Subcutaneous abdominal adipose tissue (tissue), 5 donors: ENCODE data around the gene STK35.

Experiments used
- H3K27ac ChIP-seq: one replicate; pipeline ENCODE4 v1.7.0; 2013; ENCODE audit warnings: low read depth, mild to moderate bottlenecking, inconsistent platforms, low read length, moderate library complexity
- H3K27me3 ChIP-seq, 5 donors: one replicate each; pipeline ENCODE4 v1.7.0; 2013; ENCODE audit warnings: low read length in 5 of 5, inconsistent platforms in 1 of 5; ENCODE audit not compliant: control insufficient read depth in 5 of 5, insufficient read depth in 4 of 5
- H3K36me3 ChIP-seq, 5 donors: one replicate each; pipeline ENCODE4 v1.7.0; 2013; ENCODE audit warnings: low read length in 5 of 5; ENCODE audit not compliant: control insufficient read depth in 5 of 5, insufficient read depth in 5 of 5
- H3K4me1 ChIP-seq, 5 donors: one replicate each; pipeline ENCODE4 v1.7.0; 2013; ENCODE audit warnings: low read length in 5 of 5, mild to moderate bottlenecking in 3 of 5, moderate library complexity in 1 of 5; ENCODE audit not compliant: control insufficient read depth in 5 of 5, insufficient read depth in 5 of 5
- H3K4me3 ChIP-seq, 5 donors: one replicate each; pipeline ENCODE4 v1.7.0; 2013; ENCODE audit warnings: low read length in 5 of 5, low read depth in 1 of 5
- H3K9ac ChIP-seq, 5 donors: one replicate each; pipeline ENCODE4 v1.7.0; 2013; ENCODE audit warnings: low read length in 5 of 5, mild to moderate bottlenecking in 4 of 5, moderate library complexity in 3 of 5
- H3K9me3 ChIP-seq, 5 donors: one replicate each; pipeline ENCODE4 v1.7.0; 2013; ENCODE audit warnings: low read length in 5 of 5; ENCODE audit not compliant: control insufficient read depth in 5 of 5
- donor health status: healthy.
- donor health status: healthy.
- donor health status: healthy.
- donor health status: healthy.
- donor health status: healthy.

The STK35 gene

GRCh38 chr20:2132461-2132901 is 30.9 kb downstream of the STK35 start:
- Histone ChIP-seq H3K36me3 (peaks cover 0 to 11% (median 6%) of the 10 kb centered on the region in 5 donors), H3K9me3 (no peaks in the 10 kb centered on the region), H3K9ac (peak overlapping the region in 1 of 5 donors; percentile 38), H3K4me3 (peak overlapping the region in 1 of 5 donors; percentile 9), H3K27ac (peak overlapping the region; percentile 58), H3K4me1 (peaks cover 5 to 58% (median 44%) of the 10 kb centered on the region in 5 donors), H3K27me3 (no peaks in the 10 kb centered on the region)

GRCh38 chr20:2133318-2134183 is 31.9 kb downstream of the STK35 start:
- peaks cover 2 to 59% (median 45%) of the 10 kb centered on the region in 5 donors for H3K4me1 ChIP-seq
- no peaks in the 10 kb centered on the region for H3K27me3 ChIP-seq
- no peak overlapping the region for H3K4me3 ChIP-seq
- peak overlapping the region; percentile 58 for H3K27ac ChIP-seq
- no peaks in the 10 kb centered on the region for H3K9me3 ChIP-seq
- H3K9ac ChIP-seq: peak overlapping the region in 1 of 5 donors; percentile 38
- H3K36me3 ChIP-seq: peaks cover 0 to 7% (median 0%) of the 10 kb centered on the region in 5 donors

GRCh38 chr20:2135013-2135412 is 33.4 kb downstream of the STK35 start:
- Histone ChIP-seq H3K27ac (peak overlapping the region; percentile 58), H3K27me3 (no peaks in the 10 kb centered on the region), H3K4me3 (no peak overlapping the region), H3K4me1 (peaks cover 6 to 70% (median 59%) of the 10 kb centered on the region in 5 donors), H3K36me3 (peaks cover 0 to 4% (median 0%) of the 10 kb centered on the region in 5 donors), H3K9me3 (no peaks in the 10 kb centered on the region), H3K9ac (peak overlapping the region in 1 of 5 donors; percentile 6)

- Histone ChIP-seq H3K9ac (no peak overlapping the region), H3K27me3 (no peaks in the 10 kb centered on the region), H3K36me3 (peaks cover 0 to 4% (median 0%) of the 10 kb centered on the region in 5 donors), H3K9me3 (no peaks in the 10 kb centered on the region), H3K4me3 (no peak overlapping the region), H3K4me1 (peaks cover 17 to 75% (median 65%) of the 10 kb centered on the region in 5 donors), H3K27ac (no peak overlapping the region)
These were observed 34.6 kb downstream of the STK35 start for GRCh38 chr20:2136275-2136674.

- peaks cover 0 to 4% (median 0%) of the 10 kb centered on the region in 5 donors for H3K36me3 ChIP-seq
- H3K4me3 ChIP-seq: no peak overlapping the region
- no peak overlapping the region for H3K27ac ChIP-seq
- peaks cover 17 to 74% (median 62%) of the 10 kb centered on the region in 5 donors for H3K4me1 ChIP-seq
- no peaks in the 10 kb centered on the region for H3K27me3 ChIP-seq
- H3K9me3 ChIP-seq: no peaks in the 10 kb centered on the region
- no peak overlapping the region for H3K9ac ChIP-seq
These were observed 36.0 kb downstream of the STK35 start for GRCh38 chr20:2137552-2138201.

GRCh38 chr20:2138396-2138795 is 36.8 kb downstream of the STK35 start:
- H3K4me3 ChIP-seq: no peak overlapping the region
- H3K4me1 ChIP-seq: peaks cover 17 to 67% (median 54%) of the 10 kb centered on the region in 5 donors
- peaks cover 0 to 4% (median 2%) of the 10 kb centered on the region in 5 donors for H3K36me3 ChIP-seq
- H3K27ac ChIP-seq: peak overlapping the region; percentile 25
- no peaks in the 10 kb centered on the region for H3K9me3 ChIP-seq
- no peak overlapping the region for H3K9ac ChIP-seq
- H3K27me3 ChIP-seq: no peaks in the 10 kb centered on the region

- Histone ChIP-seq H3K9me3 (no peaks in the 10 kb centered on the region), H3K36me3 (peaks cover 0 to 7% (median 5%) of the 10 kb centered on the region in 5 donors), H3K4me1 (peaks cover 14 to 59% (median 49%) of the 10 kb centered on the region in 5 donors), H3K4me3 (no peak overlapping the region), H3K9ac (peak overlapping the region in 2 of 5 donors; percentile 27 to 38), H3K27ac (peak overlapping the region; percentile 87), H3K27me3 (no peaks in the 10 kb centered on the region)
These were observed 37.6 kb downstream of the STK35 start for GRCh38 chr20:2139250-2139649.

- peak overlapping the region; percentile 87 for H3K27ac ChIP-seq
- no peaks in the 10 kb centered on the region for H3K9me3 ChIP-seq
- H3K9ac ChIP-seq: peak overlapping the region in 4 of 5 donors; percentile 5 to 66 (median 46)
- no peaks in the 10 kb centered on the region for H3K27me3 ChIP-seq
- H3K4me3 ChIP-seq: no peak overlapping the region
- H3K4me1 ChIP-seq: peaks cover 14 to 54% (median 44%) of the 10 kb centered on the region in 5 donors
- peaks cover 0 to 12% (median 10%) of the 10 kb centered on the region in 5 donors for H3K36me3 ChIP-seq
These were observed 38.1 kb downstream of the STK35 start for GRCh38 chr20:2139736-2140135.

- peak overlapping the region; percentile 87 for H3K27ac ChIP-seq
- no peaks in the 10 kb centered on the region for H3K9me3 ChIP-seq
- H3K4me1 ChIP-seq: peaks cover 14 to 46% (median 36%) of the 10 kb centered on the region in 5 donors
- H3K9ac ChIP-seq: peak overlapping the region; percentile 5 to 66 (median 40)
- H3K4me3 ChIP-seq: no peak overlapping the region
- no peaks in the 10 kb centered on the region for H3K27me3 ChIP-seq
- peaks cover 0 to 20% (median 19%) of the 10 kb centered on the region in 5 donors for H3K36me3 ChIP-seq
These were observed 38.9 kb downstream of the STK35 start for GRCh38 chr20:2140561-2140960.
